Mucosa of rectum (tissue), 2 donors: ENCODE measurements around the gene PANK4.

ENCODE experiments used
- H3K27ac ChIP-seq, 2 donors: one replicate each; pipeline ENCODE4 v1.7.0; 2013; ENCODE audit warnings: inconsistent platforms in 2 of 2, low read depth in 2 of 2, low read length in 2 of 2
- H3K27me3 ChIP-seq, 2 donors: one replicate each; pipeline ENCODE4 v1.7.0; 2013; ENCODE audit warnings: low read length in 2 of 2; ENCODE audit not compliant: control insufficient read depth in 2 of 2, insufficient read depth in 2 of 2
- H3K36me3 ChIP-seq, 2 donors: one replicate each; pipeline ENCODE4 v1.7.0; 2013; ENCODE audit warnings: low read length in 2 of 2; ENCODE audit not compliant: control insufficient read depth in 2 of 2, insufficient read depth in 2 of 2
- H3K4me1 ChIP-seq, 2 donors: one replicate each; pipeline ENCODE4 v1.7.0; 2013; ENCODE audit warnings: low read length in 2 of 2, mild to moderate bottlenecking in 1 of 2; ENCODE audit not compliant: control insufficient read depth in 2 of 2, insufficient read depth in 2 of 2
- H3K4me3 ChIP-seq, 2 donors: one replicate each; pipeline ENCODE4 v1.7.0; 2013; ENCODE audit warnings: low read length in 2 of 2
- H3K9ac ChIP-seq, 2 donors: one replicate each; pipeline ENCODE4 v1.7.0; 2013; ENCODE audit warnings: low read length in 2 of 2, low read depth in 1 of 2, mild to moderate bottlenecking in 1 of 2
- H3K9me3 ChIP-seq, 2 donors: one replicate each; pipeline ENCODE4 v1.7.0; 2013; ENCODE audit warnings: low read length in 2 of 2; ENCODE audit not compliant: control insufficient read depth in 2 of 2
- donor health status: healthy.
- donor health status: Normal muscosa, but diverticular disease.

The PANK4 gene

GRCh38 chr1:2537784-2538115 is 11.4 kb upstream of the PANK4 start:
- Histone ChIP-seq H3K4me1 (peaks cover 30 to 38% of the 10 kb centered on the region in 2 donors), H3K36me3 (no peaks in the 10 kb centered on the region), H3K27ac (no peak overlapping the region), H3K4me3 (no peak overlapping the region), H3K27me3 (peaks cover 3 to 15% of the 10 kb centered on the region in 2 donors), H3K9ac (no peak overlapping the region), H3K9me3 (no peaks in the 10 kb centered on the region)

GRCh38 chr1:2535981-2536380 is 9.6 kb upstream of the PANK4 start:
- no peaks in the 10 kb centered on the region for H3K9me3 ChIP-seq
- peaks cover 7 to 25% of the 10 kb centered on the region in 2 donors for H3K27me3 ChIP-seq
- H3K36me3 ChIP-seq = no peaks in the 10 kb centered on the region
- H3K4me3 ChIP-seq = no peak overlapping the region
- H3K4me1 ChIP-seq = peaks cover 24 to 30% of the 10 kb centered on the region in 2 donors
- H3K9ac ChIP-seq = no peak overlapping the region
- no peak overlapping the region for H3K27ac ChIP-seq

- Histone ChIP-seq H3K4me1 (peaks cover 28 to 34% of the 10 kb centered on the region in 2 donors), H3K4me3 (no peak overlapping the region), H3K27me3 (peaks cover 7 to 26% of the 10 kb centered on the region in 2 donors), H3K9me3 (no peaks in the 10 kb centered on the region), H3K36me3 (no peaks in the 10 kb centered on the region), H3K27ac (peak overlapping the region in 1 of 2 donors; percentile 28), H3K9ac (no peak overlapping the region)
Measured at GRCh38 chr1:2535455-2535854, 9.1 kb upstream of the PANK4 start.

- H3K4me1 ChIP-seq = peaks cover 28 to 36% of the 10 kb centered on the region in 2 donors
- peaks cover 7 to 23% of the 10 kb centered on the region in 2 donors for H3K27me3 ChIP-seq
- no peaks in the 10 kb centered on the region for H3K36me3 ChIP-seq
- peak overlapping the region in 1 of 2 donors; percentile 28 for H3K27ac ChIP-seq
- no peaks in the 10 kb centered on the region for H3K9me3 ChIP-seq
- peak overlapping the region in 1 of 2 donors; percentile 22 for H3K9ac ChIP-seq
- H3K4me3 ChIP-seq = peak overlapping the region in 1 of 2 donors; percentile 10
Measured at GRCh38 chr1:2534687-2535441, 8.5 kb upstream of the PANK4 start.

- Histone ChIP-seq H3K36me3 (no peaks in the 10 kb centered on the region), H3K4me3 (no peak overlapping the region), H3K9me3 (no peaks in the 10 kb centered on the region), H3K27me3 (peaks cover 7 to 23% of the 10 kb centered on the region in 2 donors), H3K27ac (no peak overlapping the region), H3K9ac (peak overlapping the region in 1 of 2 donors; percentile 22), H3K4me1 (peaks cover 28 to 37% of the 10 kb centered on the region in 2 donors)
Measured at GRCh38 chr1:2534315-2534686, 7.9 kb upstream of the PANK4 start.

GRCh38 chr1:2533365-2533764 is 7.0 kb upstream of the PANK4 start:
- Histone ChIP-seq H3K27ac (no peak overlapping the region), H3K9ac (no peak overlapping the region), H3K9me3 (no peaks in the 10 kb centered on the region), H3K27me3 (peaks cover 7 to 22% of the 10 kb centered on the region in 2 donors), H3K36me3 (no peaks in the 10 kb centered on the region), H3K4me1 (peaks cover 33 to 41% of the 10 kb centered on the region in 2 donors), H3K4me3 (no peak overlapping the region)

GRCh38 chr1:2532485-2533160 is 6.2 kb upstream of the PANK4 start:
- Histone ChIP-seq H3K4me3 (no peak overlapping the region), H3K9me3 (no peaks in the 10 kb centered on the region), H3K4me1 (peaks cover 37 to 40% of the 10 kb centered on the region in 2 donors), H3K9ac (no peak overlapping the region), H3K36me3 (no peaks in the 10 kb centered on the region), H3K27ac (no peak overlapping the region), H3K27me3 (peaks cover 7 to 21% of the 10 kb centered on the region in 2 donors)

GRCh38 chr1:2530513-2531361 is 4.3 kb upstream of the PANK4 start:
- Histone ChIP-seq H3K27me3 (peaks cover 7 to 14% of the 10 kb centered on the region in 2 donors), H3K36me3 (no peaks in the 10 kb centered on the region), H3K4me3 (peak overlapping the region in 1 of 2 donors; percentile 20), H3K4me1 (peaks cover 40 to 42% of the 10 kb centered on the region in 2 donors), H3K9me3 (no peaks in the 10 kb centered on the region), H3K9ac (no peak overlapping the region), H3K27ac (peak overlapping the region; percentile 42 to 75)

GRCh38 chr1:2529784-2530512 is 3.6 kb upstream of the PANK4 start, which contains the start of gene HES5:
HES5 (minus strand) TSS chr1:2530263; CDS start chr1:2530164, 99 bp downstream.
- Histone ChIP-seq H3K9me3 (no peaks in the 10 kb centered on the region), H3K4me3 (peak within 1 kb of the TSS; percentile 48 to 52), H3K27me3 (peaks cover 7 to 12% of the 10 kb centered on the region in 2 donors), H3K9ac (peak within 1 kb of the TSS; percentile 47 to 58), H3K36me3 (no peaks in the 10 kb centered on the region), H3K4me1 (peaks cover 40 to 45% of the 10 kb centered on the region in 2 donors), H3K27ac (peak within 1 kb of the TSS; percentile 62 to 75)
